Erythroblast (primary cell): ENCODE results near the gene GPD2.

Experiments used
- GATA1 ChIP-seq: IDR thresholded peaks from 2 replicates; pipeline ENCODE4 v1.6.1; 2011; ENCODE audit warnings: low read depth, mild to moderate bottlenecking, control low read depth, low read length, moderate library complexity
- POLR2A ChIP-seq: IDR thresholded peaks from 2 replicates; pipeline ENCODE4 v1.6.1; 2011; ENCODE audit warnings: mild to moderate bottlenecking, low read length

- TF ChIP-seq POLR2A = no peak
- no peak for TF ChIP-seq GATA1
Observed at GRCh38 chr2:156457523-156458517, 21.6 kb downstream of the GPD2 start.
